A673 (cell line): ENCODE results near the gene FOXF2. TPM values are rescaled to one million over a fixed set of nuclear protein-coding genes. Genes with fewer than 3 reads are reported as not detected.

ENCODE experiments used
- BruUV-seq: library from RNA; stranded (reverse); fragments of 400-500 nt; replicated peaks from 2 replicates; lab custom pipeline; 2021; lab: Mats Ljungman, UMichigan
- CTCF ChIA-PET: fragments of 300-600 bp; sonication (Branson Sonifier 250); formaldehyde crosslinking; loops from one replicate; lab custom pipeline; 2022; ENCODE audit warnings: antibody characterized with exemption; lab: Charles Lee
- POLR2A ChIA-PET: fragments of 300-600 bp; sonication (Branson Sonifier 250); formaldehyde crosslinking; loops from one replicate; lab custom pipeline; 2022; ENCODE audit warnings: antibody characterized with exemption; ENCODE audit not compliant: low non-redundant PET; lab: Charles Lee
- DNase-seq: peaks from one replicate; pipeline ENCODE4 v3.0.0-alpha.2; 2015; ENCODE audit warnings: low spot score
- H3K27ac ChIP-seq: fragments of 200-600 bp; sonication (generic); 2 replicates; pipeline ENCODE4 v1.5.1; 2016; ENCODE audit warnings: mixed run types, low read depth, mild to moderate bottlenecking, mixed read lengths, antibody characterized with exemption, low read length; ENCODE audit not compliant: poor library complexity, severe bottlenecking
- H3K27me3 ChIP-seq: fragments of 200-600 bp; sonication (generic); replicated peaks from 2 replicates; pipeline ENCODE4 v1.6.1; 2017; ENCODE audit warnings: mixed run types, low read depth, mild to moderate bottlenecking, mixed read lengths, antibody characterized with exemption, low read length; ENCODE audit not compliant: insufficient read depth, poor library complexity
- H3K36me3 ChIP-seq: fragments of 200-600 bp; sonication (generic); 2 replicates; pipeline ENCODE4 v1.6.1; 2016; ENCODE audit warnings: mixed run types, mild to moderate bottlenecking, mixed read lengths, antibody characterized with exemption, low read length; ENCODE audit not compliant: insufficient read depth, poor library complexity, severe bottlenecking
- H3K4me1 ChIP-seq: fragments of 200-600 bp; sonication (generic); 2 replicates; pipeline ENCODE4 v1.6.1; 2017; ENCODE audit warnings: mixed run types, mild to moderate bottlenecking, mixed read lengths, antibody characterized with exemption, low read length; ENCODE audit not compliant: insufficient read depth, poor library complexity, severe bottlenecking
- H3K4me3 ChIP-seq: fragments of 200-600 bp; sonication (generic); 2 replicates; pipeline ENCODE4 v1.5.1; 2016; ENCODE audit warnings: low read depth, mixed run types, mild to moderate bottlenecking, mixed read lengths, low read length; ENCODE audit not compliant: poor library complexity, severe bottlenecking
- H3K9me3 ChIP-seq: fragments of 200-600 bp; sonication (generic); 2 replicates; pipeline ENCODE4 v1.6.1; 2016; ENCODE audit warnings: mixed run types, low read depth, mild to moderate bottlenecking, mixed read lengths, antibody characterized with exemption, low read length; ENCODE audit not compliant: poor library complexity, severe bottlenecking
- EZH2 ChIP-seq: fragments of 200-600 bp; sonication (generic); IDR thresholded peaks from 2 replicates; pipeline ENCODE4 v1.6.1; 2017; ENCODE audit warnings: borderline replicate concordance, low read depth, mild to moderate bottlenecking, mixed read lengths, antibody characterized with exemption, low read length; ENCODE audit not compliant: poor library complexity, severe bottlenecking
- intact Hi-C: fragments of 100-400 bp; cut with micrococcal nuclease; formaldehyde crosslinking; loops from one replicate; pipeline ENCODE4 v1.10.0; 2022; ENCODE audit not compliant: unreplicated experiment
- total RNA-seq: library from RNA; stranded (reverse); gene quantifications from 2 replicates; pipeline ENCODE4 v1.2.3, GENCODE V29; 2021
- TF ChIP-seq, protein P1 (sequence below): fragments of 300-800, 200-600 bp; sonication (generic); conservative IDR thresholded peaks from 2 replicates; pipeline ENCODE4 v1.5.1; 2017; ENCODE audit warnings: low read depth, mild to moderate bottlenecking, antibody characterized with exemption, low read length, moderate library complexity, mixed read lengths

FOXF2 gene
- total RNA-seq, 1 experiment from 2014 or later, result 0.13 TPM

DNA sequence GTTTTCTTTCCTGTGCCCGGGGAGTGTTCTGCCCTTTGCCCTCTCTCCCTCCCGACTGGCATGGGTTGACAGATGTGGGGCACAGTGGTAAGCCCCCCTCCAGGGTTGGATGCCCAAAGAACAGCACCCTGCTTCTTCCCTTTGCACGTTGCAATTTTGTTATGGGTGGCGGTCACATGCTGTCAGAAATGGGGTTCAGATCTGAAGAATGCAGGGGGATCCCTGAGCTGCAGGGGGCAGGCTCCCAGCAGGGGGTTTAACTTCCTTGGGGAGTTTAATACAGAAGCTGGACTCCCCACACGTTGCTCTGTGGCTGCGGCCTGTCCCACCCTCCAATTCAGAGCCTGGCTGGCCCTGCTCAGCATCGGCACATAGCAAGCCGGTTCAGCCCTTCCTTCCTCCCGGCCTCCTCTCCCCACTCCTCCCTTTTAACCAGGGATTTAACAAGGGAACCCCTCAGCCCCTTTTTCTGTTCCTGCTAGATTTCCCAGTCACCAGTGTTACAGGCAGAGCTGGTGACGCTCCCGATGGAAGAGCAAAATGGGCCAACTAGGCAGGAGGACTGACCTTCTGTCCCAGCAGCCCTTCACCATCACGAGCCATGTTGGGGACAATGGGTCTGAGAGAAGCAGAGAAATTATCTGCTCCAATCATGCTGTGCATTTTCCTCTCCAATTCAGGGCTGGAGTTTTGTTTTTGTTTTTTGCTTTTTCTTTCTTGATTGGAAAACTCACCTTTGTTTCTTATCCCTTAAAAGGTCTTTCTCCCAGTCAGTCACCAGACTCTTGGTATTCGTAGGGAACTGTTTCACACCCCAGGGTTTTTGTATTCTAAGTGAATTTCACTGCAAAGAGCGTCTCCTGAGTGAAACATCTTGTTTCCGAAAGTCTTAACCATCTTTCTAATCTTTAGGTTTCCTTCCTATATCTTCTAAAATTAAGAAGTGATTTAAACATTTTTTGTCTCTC, 6.8 kb downstream of the FOXF2 start:
- DNase-seq, result no peak
- CTCF ChIA-PET, result interaction anchor here (0.7 to 1.4 kb wide), 3 partner anchors 162 to 803 kb away, joined by 3 to 4 read pairs (median 4); no protein-coding TSS in a partner anchor
- no peaks in the 10 kb centered on the region for H3K36me3 ChIP-seq
- POLR2A ChIA-PET, result no interaction called here
- no peaks in the 10 kb centered on the region for H3K9me3 ChIP-seq
- no peak overlapping the region for H3K27ac ChIP-seq
- no peak overlapping the region for H3K4me3 ChIP-seq
- no peaks in the 10 kb centered on the region for H3K4me1 ChIP-seq
- no TSS peak for BruUV-seq
- intact Hi-C loops, result loop anchor here (2.0 to 5.0 kb wide), 3 partner anchors 599 to 804 kb away; no protein-coding TSS in a partner anchor
- TF ChIP-seq EZH2, result no peak
- TF ChIP-seq, protein P1, sequence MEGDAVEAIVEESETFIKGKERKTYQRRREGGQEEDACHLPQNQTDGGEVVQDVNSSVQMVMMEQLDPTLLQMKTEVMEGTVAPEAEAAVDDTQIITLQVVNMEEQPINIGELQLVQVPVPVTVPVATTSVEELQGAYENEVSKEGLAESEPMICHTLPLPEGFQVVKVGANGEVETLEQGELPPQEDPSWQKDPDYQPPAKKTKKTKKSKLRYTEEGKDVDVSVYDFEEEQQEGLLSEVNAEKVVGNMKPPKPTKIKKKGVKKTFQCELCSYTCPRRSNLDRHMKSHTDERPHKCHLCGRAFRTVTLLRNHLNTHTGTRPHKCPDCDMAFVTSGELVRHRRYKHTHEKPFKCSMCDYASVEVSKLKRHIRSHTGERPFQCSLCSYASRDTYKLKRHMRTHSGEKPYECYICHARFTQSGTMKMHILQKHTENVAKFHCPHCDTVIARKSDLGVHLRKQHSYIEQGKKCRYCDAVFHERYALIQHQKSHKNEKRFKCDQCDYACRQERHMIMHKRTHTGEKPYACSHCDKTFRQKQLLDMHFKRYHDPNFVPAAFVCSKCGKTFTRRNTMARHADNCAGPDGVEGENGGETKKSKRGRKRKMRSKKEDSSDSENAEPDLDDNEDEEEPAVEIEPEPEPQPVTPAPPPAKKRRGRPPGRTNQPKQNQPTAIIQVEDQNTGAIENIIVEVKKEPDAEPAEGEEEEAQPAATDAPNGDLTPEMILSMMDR, result no peak
- H3K27me3 ChIP-seq, result peaks cover 51% of the 10 kb centered on the region

DNA sequence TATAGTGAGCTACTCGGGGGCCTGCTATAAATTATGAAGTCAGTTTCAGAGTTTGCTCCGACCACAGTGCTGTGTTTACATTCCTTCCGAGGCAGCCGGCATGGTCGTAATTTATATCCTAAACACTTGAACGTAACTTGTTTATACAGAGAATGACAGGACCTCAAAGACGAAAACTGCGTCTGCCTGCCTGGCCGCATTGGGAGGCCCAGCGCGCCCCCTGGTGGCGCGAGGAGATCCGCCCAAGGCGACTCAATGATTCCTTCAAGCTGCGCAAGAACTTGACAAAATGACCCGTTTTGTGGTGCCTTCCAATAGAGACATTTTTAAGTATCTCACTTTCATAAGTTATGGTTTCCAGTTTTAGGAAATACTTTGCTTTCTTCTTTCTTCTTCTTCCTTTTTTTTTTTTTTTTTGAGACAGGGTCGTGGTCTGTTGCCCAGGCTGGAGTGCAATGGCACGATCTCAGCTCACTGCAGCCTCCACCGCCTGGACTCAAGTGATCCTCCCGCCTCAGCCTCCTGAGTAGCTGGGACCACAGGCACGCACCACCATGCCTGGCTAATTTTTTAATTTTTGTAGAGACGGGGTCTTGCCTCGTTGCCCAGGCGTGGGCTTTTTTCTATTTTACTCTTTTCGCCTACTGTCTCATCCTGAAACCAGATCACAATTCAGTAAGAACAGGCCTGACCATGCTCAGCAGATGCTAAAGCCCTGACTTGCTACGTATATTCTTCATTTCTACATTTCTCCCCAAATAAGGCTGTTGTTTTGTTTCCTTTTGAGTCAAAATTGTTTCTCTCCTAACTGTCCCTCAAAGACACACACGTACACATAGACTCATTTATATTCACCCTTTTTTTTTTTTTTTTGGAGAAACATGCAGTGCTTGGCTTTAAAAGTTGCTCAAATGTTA, 7.8 kb downstream of the FOXF2 start:
- Histone ChIP-seq H3K36me3 (no peaks in the 10 kb centered on the region), H3K27me3 (peaks cover 41% of the 10 kb centered on the region), H3K4me3 (no peak overlapping the region), H3K4me1 (no peaks in the 10 kb centered on the region), H3K9me3 (no peaks in the 10 kb centered on the region), H3K27ac (no peak overlapping the region)
- BruUV-seq, result no TSS peak
- TF ChIP-seq EZH2, result no peak
- TF ChIP-seq, protein P1, result peak; percentile 97
- intact Hi-C loops, result loop anchor here (2.0 to 5.0 kb wide), 3 partner anchors 600 to 805 kb away; no protein-coding TSS in a partner anchor
- peak; percentile 78 for DNase-seq
- ChIA-PET CTCF (interaction anchor here (0.6 to 1.4 kb wide), 4 partner anchors 13 to 804 kb away, joined by 3 to 10 read pairs (median 4); no protein-coding TSS in a partner anchor), POLR2A (no interaction called here)

DNA sequence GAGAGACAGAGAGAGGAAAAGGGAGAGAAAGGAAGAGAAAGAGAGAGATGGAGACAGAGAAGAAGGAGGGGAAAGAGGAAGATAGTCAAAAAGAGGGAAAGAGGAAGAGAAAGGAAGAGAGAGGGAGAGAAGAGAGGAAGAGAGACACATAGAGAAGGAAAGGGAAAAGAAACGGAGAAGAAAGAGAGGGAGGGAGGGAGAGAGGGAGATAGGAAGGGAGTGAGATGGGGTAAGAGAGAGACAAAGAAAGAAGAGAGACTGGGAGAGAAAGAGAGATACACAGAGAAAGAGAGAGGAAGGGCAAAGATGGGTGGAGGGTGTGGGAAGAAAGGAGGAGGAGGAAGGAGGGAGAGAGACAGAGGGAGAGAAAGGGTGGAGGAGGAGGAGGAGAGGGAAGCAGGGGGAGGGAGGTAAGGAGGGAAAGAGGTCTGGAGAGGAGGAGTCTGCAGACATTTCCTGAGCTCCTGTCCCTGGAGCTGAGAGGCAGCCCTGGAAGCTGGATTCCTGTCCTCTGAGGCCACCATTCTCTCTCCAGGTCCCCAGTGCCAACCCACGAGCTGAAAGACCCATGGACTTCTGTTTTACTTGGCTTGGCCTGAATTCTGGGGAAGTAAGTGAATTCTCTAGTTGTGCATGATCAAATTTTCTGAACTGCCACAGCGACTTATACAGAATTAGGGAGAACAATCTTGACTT, 9.9 kb downstream of the FOXF2 start:
- Histone ChIP-seq H3K27me3 (peaks cover 36% of the 10 kb centered on the region), H3K4me3 (no peak overlapping the region), H3K27ac (no peak overlapping the region), H3K9me3 (no peaks in the 10 kb centered on the region), H3K36me3 (no peaks in the 10 kb centered on the region), H3K4me1 (no peaks in the 10 kb centered on the region)
- CTCF ChIA-PET, result no interaction called here
- no peak for DNase-seq
- intact Hi-C loops, result loop anchor here (5.0 kb wide), 2 partner anchors 677 to 807 kb away; no protein-coding TSS in a partner anchor
- POLR2A ChIA-PET, result no interaction called here
- TF ChIP-seq, protein P1, result no peak
- no peak for TF ChIP-seq EZH2
- BruUV-seq, result no TSS peak
